NCI-H446 treated with DMSO at 0.1 percent for 48 hours (cell line): ENCODE data around the gene OR5K1.

Experiments
- DNase-seq: peaks from one replicate; lab custom pipeline; 2025; lab: John Stamatoyannopoulos, UW

Gene OR5K1

GRCh38 chr3:98462901-98463300, at the start of gene OR5K1:
OR5K1 (plus strand) TSS chr3:98463201; CDS start chr3:98469577, 6,376 bp downstream.
- no peak for DNase-seq

- DNase-seq = no peak
Measured at GRCh38 chr3:98432575-98432974, 30.4 kb upstream of the OR5K1 start.

GRCh38 chr3:98433764-98434163, 29.2 kb upstream of the OR5K1 start:
- no peak for DNase-seq

GRCh38 chr3:98434412-98434811, 28.6 kb upstream of the OR5K1 start:
- DNase-seq = no peak

- no peak for DNase-seq
Measured at GRCh38 chr3:98440283-98440682, 22.7 kb upstream of the OR5K1 start.

DNA sequence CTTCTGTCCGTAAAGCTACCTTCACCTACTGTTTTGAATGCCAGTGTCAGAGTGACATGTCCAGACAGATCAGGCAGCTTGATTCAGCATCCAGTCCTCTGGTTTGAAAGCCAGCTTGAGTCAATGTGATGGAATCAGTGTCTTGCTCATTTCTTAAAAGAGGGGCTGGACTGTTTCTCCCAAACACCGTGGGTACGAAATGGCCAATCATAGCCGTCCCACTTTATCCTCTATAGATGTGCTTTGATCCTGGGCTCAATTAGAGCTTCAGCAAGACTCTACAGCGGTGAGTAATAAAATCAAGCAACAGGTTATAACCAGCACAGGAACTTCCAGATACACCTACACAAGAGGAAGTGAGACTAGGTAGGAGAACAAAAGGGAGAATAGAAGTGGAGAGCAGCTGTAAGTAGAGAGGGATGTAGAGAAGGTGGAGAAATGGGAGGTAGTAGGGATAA, 17.0 kb upstream of the OR5K1 start:
- no peak for DNase-seq

- DNase-seq = no peak
Measured at GRCh38 chr3:98449606-98450193, 13.3 kb upstream of the OR5K1 start.

DNA sequence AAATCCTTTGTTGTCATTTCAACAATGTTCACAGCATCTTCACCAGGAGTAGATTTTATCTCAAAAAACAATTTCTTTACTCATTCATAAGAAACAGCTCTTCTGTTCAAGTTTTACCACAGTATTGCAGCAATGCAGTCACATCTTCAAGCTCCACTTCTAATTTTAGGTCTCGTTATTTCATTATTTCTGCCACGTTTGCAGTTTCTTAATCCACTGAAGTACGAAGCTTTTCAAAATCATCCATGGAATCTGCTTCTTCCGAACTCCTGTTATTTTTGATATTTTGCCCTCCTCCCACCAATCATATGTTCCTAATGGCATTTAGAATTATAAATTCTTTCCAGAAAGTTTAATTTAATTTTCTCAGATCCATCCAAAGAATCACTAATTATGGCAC, 12.6 kb upstream of the OR5K1 start:
- DNase-seq = no peak

- no peak for DNase-seq
Measured at GRCh38 chr3:98453827-98454226, 9.2 kb upstream of the OR5K1 start.

GRCh38 chr3:98454929-98455328, 8.1 kb upstream of the OR5K1 start:
- no peak for DNase-seq

- no peak for DNase-seq
Measured at GRCh38 chr3:98457543-98457942, 5.5 kb upstream of the OR5K1 start.

GRCh38 chr3:98460220-98460619, 2.8 kb upstream of the OR5K1 start:
- DNase-seq = no peak

DNA sequence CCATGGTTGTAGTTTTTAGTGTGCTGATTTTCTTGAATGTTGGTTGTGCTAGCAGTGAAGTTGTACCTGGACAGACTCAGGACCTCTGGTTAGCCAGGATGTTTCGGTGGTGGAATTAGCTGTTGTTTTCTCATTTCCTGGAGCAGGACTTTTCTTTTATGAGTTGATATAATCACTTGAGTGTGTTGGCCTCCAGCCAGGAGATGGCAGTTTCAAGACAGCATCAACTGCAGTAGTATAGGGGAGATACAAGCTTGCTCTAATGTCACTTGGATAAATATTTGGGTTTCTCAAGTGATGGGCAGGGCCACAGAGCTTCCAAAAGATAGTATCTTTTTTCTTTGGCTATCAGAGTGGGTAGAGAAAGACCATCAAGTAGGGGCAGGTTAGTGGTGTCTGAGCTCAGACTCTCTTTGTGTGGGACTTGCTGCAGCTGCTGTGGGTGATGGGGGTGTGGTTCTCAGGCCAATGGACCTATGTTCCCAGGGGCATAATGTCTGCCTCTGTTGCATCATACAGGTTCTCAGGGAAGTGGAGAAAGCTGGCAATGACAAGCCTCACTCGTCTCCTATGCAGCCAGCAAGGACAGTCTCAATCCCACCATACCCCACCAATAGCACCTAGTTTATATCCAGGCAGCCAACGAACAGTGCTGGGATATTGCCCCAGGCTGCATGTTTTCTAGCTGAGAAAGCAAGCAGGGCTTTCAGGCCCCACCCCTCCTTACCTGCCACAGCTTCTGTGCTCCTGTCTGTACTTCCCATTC, 19.9 kb downstream of the OR5K1 start:
- no peak for DNase-seq

- DNase-seq = no peak
Measured at GRCh38 chr3:98483626-98484025, 20.6 kb downstream of the OR5K1 start.

- no peak for DNase-seq
Measured at GRCh38 chr3:98497381-98497780, 34.4 kb downstream of the OR5K1 start, which contains the start of gene OR5K2. OR5K2 (plus strand) TSS chr3:98497681; CDS start chr3:98497681, 0 bp downstream.

- no peak for DNase-seq
Measured at GRCh38 chr3:98500019-98500418, 37.0 kb downstream of the OR5K1 start.

DNA sequence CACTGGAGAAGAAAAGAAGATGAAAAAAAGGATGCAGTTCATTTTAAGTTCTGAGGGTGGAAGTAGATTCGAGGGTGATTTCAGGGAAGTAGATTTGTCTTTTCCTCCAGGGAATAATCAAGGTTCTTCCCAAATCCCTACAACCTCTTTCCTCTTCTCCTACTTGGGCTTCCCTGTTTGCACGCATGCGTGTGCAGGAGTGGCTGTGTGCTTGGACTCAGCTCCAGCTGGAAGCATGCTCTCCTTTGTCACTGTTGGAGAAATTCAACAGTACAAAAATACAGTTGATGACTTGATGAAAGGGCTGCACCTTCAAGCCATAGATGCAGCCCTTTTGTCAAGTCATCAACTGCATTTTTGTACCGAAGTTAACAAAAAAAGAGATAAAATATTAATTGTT, 38.3 kb downstream of the OR5K1 start:
- no peak for DNase-seq

- no peak for DNase-seq
Measured at GRCh38 chr3:98501863-98502576, 39.0 kb downstream of the OR5K1 start.

DNA sequence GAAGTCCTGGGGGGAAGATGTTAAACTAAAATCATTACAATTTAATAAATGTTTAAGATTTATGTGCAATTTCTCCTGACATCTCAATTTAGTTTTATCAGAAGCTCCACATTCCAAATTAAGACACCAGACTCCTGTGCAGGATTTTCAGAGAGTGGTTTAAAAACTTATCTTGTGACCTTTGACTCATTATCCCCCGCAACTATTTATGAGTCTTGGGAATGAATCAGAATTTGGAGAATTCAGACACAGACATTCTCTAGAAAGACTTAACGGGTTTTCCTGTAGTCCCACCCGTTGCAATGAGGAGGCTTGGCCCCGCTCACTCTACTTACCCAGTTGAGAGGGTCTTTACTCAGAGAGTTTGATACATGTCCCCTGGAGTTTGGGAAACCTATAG, 41.5 kb downstream of the OR5K1 start:
- DNase-seq = no peak

DNA sequence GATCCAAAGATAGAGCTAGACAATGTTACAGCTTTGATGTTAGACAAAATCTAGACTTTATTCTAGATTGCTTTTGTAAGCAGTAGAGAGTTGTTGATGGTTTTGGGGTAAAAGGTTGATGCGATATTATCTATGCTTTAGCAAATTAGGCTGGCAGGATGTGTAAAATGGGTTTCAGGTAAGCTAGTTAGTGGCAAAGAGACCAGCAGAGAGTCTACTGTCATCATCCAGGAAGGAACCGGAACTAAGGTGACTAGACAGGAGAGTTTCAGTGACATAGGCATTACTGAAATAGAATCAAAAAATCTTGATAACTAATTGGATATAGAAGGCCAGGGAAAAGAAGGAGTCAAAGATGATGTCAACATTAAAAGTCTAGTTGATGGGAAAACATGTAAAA, 45.6 kb downstream of the OR5K1 start:
- DNase-seq = no peak

GRCh38 chr3:98512576-98512975, 49.6 kb downstream of the OR5K1 start:
- no peak for DNase-seq

DNA sequence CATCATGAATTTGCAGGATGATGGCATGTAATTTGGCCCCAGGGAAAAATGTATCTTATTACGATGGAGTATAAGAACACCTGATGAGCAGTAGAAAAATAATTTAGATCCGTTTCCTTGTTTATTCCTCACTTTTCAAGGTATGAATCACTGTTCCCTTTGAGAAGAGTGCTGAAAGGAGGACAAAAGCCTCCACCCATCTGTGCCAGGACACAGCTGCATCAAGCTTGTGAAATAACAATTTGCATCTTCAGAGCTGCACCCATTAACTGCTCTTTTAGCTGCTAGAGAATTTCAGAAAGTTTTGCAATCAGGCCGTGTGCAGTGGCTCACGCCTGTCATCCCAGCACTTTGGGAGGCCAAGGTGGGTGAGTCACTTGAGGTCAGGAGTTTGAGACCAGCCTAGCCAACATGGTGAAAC, 50.1 kb downstream of the OR5K1 start:
- no peak for DNase-seq

- no peak for DNase-seq
Measured at GRCh38 chr3:98513736-98514135, 50.7 kb downstream of the OR5K1 start.
